GM18951 (cell line): ENCODE results near the gene TBC1D22B.
"Not testable (repeated sequence)": the region's sequence is repeated elsewhere in the genome, so short reads cannot be mapped to it uniquely, and the experiment has no call there.

ENCODE experiments used
- POLR2A ChIP-seq: IDR thresholded peaks from 4 replicates; pipeline ENCODE4 v1.6.1; 2011; ENCODE audit warnings: mild to moderate bottlenecking; ENCODE audit not compliant: insufficient read length, insufficient read depth; ENCODE audit errors: extremely low read depth
- in situ Hi-C: fragments of 300-500 bp; cut with MboI; formaldehyde crosslinking; loops from one replicate; pipeline ENCODE4 v1.12.0; 2022; ENCODE audit warnings: low sequenced_read_pairs, mixed read lengths, inconsistent platforms; ENCODE audit not compliant: unreplicated experiment

The TBC1D22B gene

DNA sequence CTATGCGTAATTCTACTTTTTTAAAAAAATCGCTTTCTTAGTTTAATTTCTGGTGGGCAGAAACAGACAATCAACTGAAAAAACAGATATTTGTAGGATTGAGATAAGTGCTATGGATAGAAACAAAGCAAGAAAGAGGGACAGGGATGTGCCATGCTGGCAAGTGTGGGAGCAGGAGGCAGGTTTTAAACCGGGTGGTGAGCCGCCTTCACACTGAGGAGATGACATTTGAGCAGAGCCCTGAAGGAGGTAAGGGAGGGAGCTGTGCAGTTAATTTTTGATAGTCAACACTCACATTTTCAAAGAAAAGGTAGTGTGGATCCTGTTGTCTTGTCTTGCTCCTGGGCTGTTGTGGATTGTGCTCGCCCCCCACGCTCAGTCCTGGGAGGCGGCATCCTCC is 47.2 kb downstream of the TBC1D22B start:
- TF ChIP-seq POLR2A = no peak
- in situ Hi-C loops = no loop called here

DNA sequence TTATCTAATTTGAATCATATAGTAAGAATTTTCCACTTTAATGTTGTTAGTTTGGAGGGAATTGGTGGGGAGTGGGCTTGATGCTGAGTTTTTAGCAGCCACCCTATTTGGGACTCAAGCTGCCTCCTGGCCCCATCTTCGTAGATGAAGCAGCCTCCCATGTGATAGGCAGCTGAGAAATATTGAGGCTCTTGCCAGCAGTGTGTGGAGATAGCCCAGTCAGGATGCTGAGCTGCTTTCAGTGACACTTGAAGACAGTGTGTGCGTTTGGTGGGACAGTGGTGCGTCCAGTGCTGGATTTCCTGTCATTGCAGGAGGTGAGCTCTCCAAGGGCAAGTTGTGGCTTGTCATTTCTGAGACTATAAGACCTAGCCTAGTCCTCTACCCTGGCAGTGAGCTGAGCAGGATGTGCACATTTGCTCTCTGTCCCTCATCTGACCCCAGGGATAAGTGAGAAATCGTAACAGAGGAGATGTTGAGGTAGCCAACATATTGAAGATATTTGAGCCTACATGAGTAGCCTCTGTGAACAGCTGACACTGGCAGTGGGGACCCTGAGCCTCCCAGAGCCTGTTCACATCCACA is 48.4 kb downstream of the TBC1D22B start:
- no peak for TF ChIP-seq POLR2A
- in situ Hi-C loops = no loop called here

DNA sequence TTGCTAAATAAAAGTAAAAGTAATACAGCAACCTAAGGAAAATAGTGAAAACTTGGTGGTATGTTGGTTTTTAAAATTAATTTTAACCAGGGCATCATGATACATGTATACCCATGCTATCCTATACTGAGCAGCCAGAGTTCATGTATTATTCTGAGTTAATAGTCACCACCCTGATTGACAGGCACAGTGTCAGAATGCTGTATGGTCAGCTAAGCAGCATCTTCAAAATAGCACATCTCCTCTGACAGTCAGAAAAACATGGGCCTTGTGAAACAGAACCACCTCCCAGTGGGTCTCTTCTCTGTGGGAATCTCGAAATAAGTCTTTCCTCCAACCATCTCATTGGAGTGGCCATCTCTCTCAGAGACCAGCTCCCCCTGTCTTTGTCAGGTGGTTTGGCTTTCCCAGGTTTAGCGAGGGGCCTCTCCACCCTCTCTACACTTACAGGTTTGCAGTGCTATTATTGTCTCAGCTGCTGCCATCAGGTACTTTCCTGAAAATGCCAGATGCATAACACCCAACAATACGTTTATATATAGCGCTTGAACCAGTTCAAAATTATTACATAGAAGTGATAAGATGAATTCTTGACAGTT is 49.2 kb downstream of the TBC1D22B start:
- in situ Hi-C loops = no loop called here
- TF ChIP-seq POLR2A = no peak

DNA sequence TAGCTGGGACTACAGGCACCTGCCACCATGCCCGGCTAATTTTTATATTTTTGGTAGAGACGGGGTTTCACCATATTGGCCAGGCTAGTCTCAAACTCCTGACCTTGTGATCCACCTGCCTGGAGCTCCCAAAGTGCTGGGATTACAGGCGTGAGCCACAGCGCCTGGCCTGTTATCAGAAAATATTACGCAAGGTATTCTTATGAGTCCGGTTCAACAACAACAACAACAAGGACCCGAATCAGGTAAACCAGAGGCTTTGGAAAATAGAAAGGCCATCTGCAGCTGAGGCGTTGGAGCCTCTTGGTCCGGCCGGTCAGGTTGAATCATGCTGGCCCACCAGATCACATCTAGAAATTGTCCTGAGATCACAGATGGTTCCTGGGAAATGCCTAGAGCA is 49.9 kb downstream of the TBC1D22B start:
- in situ Hi-C loops = not testable (repeated sequence)

DNA sequence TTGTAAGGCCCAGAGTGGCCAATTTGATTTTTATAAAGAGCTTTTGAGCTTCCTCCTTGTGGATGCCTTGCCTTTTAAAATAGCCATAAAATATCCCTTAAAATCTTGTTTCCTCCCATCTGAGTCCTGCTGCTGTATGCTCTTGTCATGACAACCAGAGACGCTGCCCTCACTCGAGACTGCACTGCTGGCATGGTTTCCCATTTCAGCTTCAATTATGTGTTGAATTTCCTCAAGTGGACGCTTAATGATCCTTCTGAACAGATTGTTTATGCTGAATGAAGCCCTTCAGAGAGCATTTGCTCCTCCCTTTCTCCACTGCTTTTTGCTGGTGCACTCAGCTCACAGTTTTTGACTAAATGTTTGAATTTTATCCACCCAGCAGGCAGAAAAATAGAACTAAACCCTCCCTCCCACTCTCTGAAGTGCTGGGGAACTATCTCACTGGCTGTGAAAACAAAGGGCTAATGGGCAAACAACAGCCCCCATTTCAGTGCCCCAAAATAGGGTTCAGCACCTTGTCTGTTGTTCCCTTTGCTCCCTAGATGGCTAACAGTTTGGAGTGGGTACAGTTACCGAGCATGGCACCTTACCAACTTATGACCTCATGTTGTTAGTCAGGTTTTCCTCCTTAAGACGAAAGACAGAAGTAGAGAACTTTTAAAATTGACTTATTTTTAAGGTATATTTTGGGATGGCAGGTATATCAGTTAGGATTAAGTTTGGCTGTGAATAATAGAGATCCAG is 50.7 kb downstream of the TBC1D22B start:
- in situ Hi-C loops = no loop called here
- no peak for TF ChIP-seq POLR2A

DNA sequence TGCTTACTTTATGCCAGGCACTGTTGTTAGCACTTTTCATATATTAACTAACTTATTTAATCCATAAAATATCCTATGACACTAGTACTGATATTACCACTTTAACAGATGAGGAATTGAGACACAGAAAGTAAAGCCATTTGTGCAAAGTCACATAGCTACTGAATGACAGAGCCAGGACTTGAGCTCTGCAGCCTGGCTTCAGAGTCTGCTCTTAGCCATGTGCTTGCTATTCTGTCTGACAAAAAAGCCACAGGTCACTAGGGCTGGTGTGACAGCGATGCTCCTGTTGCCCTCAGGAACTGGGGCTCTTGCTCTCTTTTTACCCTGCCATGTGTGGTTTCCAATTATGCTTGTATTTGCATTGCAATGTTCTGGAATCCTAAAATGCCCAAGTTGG is 51.5 kb downstream of the TBC1D22B start:
- in situ Hi-C loops = no loop called here
- no peak for TF ChIP-seq POLR2A

DNA sequence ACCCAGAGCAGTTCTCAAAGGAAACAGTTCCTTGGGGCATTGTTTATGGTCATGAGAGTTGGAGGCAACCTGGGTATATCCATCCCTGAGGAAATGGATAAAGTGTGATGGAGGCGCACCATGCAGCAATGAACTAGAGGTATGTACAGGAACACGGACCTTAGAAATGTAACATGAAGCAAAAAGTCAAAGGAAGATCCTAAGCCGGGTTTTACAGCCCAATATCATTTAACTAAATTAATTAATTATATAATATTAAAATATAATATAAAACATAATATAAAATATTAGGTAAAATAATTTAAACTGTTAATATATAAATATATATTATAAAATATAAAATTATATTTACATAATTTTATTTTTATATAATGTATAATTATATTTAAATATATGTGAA is 52.1 kb downstream of the TBC1D22B start:
- in situ Hi-C loops = no loop called here
- TF ChIP-seq POLR2A = no peak

DNA sequence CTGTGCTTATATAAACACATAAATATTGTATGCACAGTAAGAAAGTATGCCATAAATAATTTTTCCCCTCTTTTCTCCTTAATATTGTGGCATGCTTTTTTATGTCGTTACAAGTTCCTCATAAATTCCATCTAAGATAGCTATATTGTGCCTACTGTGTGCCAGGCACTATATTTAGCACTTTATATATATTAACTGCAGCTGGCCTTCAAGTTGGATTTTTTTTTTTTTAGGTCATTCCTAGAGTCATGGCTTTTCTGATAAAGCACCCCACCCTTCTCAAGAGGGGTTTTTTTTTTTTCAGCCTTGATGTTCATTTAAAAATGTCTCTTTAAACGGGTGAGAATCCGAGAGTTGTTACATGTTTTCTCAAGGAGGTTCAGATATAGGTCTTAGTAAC is 53.4 kb downstream of the TBC1D22B start:
- TF ChIP-seq POLR2A = no peak
- in situ Hi-C loops = no loop called here

DNA sequence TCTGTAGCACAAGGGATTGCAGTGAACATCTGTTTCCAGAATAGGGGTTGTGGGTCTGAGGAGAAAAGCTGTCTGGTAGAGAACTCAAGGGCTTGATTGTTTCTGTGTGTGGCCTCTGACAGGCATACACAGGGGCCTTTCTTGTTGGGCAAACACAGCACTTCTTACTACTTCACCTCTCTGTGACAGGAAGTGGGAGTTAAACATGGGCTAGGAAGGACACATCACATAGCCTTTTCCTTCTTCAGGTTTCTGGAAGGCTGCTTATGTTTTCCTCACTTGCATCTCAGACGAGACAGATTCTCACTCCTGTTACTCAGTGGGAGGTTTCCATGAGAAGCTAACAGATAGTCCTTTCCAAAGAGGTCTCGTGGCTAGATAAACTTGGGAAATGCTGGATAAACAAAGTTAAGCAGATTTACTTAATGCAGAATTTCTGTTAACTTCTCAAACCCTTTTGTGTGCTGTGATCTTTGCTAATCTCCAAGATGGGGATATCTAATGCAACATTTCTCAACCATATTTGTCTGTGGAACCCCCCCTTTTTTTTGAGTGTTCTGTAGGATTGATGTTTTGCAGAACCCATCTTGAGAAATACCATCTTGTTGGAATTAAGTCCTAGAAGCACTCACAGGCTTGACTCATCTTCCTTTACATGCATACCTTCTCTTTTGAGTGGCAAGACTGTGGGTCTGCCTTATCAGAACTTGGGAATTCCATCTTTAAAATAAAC is 54.3 kb downstream of the TBC1D22B start:
- in situ Hi-C loops = no loop called here
- TF ChIP-seq POLR2A = no peak

DNA sequence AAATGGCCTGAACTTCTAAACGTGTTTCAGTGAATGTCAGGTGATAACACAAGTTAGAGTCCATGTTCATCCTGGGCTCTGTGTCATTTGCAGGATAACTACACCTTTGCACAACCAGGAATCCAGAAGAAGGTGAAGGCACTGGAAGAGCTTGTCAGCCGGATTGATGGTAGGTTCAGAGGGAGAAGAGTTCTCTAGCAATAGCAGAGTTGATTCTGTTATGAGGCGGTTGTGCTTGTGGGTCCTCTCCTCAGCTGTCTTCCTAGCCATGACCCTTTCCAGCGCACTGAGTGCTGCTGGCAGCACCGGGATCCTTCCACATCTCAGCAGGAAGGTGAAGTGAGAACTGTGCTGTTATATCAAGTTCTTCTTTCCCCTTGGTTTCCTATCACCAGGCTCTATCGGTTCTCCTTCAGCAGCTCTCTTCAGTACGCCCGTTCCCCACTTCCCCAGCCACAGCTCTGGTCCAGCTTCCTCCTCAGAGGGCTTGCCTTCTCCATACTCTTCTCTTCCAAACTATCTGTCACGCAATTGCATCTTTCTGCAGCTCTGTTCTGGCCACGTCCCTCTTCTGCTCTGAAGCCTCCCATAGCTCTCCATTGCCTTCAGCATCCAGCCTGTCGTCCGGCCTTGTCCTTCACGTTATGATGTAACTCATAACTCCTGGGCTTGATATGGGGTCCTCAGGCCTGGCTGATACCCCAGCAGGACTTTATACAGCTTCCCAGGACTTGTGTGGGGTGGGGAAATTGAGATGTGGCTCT is 56.3 kb downstream of the TBC1D22B start:
- TF ChIP-seq POLR2A = no peak
- in situ Hi-C loops = no loop called here

DNA sequence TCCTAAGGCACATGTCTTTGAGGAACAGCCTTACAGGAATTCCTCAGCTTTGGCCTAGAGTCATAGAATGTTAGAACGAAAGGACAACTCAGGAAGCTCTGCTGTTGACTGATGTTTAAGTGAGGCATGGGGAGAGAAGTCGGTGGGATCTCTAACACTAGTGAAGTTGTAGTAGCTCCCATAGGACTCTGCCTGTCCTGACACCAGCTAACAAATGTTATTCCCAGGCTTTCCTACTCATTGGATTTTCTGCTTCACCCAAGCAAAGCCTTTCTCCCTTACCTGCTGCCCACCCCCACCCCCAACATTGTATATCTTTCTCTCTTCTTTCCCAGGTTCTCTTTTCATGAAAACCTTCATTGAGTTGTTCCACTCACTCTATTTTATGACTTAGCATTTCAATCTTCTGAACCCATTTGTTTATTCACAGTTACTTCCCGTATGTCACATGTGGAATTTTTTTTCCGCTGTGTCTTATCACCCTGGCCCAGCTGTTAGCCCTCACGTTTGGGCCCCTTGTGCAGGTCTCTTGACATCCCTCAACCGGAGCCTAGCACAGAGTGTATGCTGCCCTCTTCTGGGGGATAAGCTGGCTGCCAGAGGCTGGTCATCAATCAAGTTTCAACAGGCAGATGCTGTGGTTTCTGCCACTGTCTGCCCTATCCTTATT is 57.0 kb downstream of the TBC1D22B start:
- in situ Hi-C loops = no loop called here
- no peak for TF ChIP-seq POLR2A

DNA sequence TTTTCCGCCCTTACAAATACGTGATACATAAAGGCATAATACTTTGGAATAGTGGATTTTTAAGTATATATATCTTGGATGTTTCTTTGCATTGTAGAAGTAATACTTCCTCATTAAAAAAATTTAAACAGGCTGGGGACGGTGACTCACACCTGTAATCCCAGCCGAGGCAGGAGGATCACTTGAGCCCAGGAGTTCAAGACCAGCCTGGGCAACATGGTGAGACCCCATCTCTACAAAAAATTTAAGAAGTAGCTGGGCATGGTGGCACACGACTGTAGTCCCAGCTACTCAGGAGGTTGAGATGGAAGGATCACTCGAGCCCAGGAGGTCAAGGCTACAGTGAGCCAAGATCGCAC is 57.6 kb downstream of the TBC1D22B start:
- TF ChIP-seq POLR2A = no peak
- in situ Hi-C loops = no loop called here

DNA sequence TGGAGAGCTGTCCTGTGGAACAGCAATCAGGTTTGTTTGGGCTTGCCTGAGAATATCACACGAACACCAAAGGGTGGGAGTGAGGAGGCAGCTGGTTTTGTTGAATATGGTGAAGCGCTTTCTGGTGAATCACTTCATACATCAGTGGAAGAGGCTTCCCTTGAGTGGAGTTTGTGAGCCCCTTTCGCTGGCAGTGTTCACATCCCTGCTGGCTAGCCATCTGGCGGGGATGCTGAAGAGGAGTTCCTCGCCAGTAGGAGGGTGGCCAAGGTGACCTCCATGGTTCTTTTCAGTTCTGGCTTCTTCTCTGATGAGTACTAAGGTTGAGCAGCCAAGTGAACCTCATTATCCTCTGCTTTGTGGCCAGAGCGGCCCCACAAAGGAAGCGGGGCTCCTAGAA is 58.5 kb downstream of the TBC1D22B start:
- TF ChIP-seq POLR2A = no peak
- in situ Hi-C loops = no loop called here
